ENCODE results near the gene GRIK4. TPM values are rescaled to one million over a fixed set of nuclear protein-coding genes. Genes with fewer than 3 reads are reported as not detected.

The GRIK4 gene
- total and polyA plus RNA-seq, 11 donors = 0.04 to 0.45 (median 0.12) TPM; not detected in 6

- Histone ChIP-seq H3K27me3 (peaks cover 0 to 8% (median 0%) of the 10 kb centered on the region in 9 donors), H3K36me3 (no peaks in the 10 kb centered on the region), H3K4me3 (no peak overlapping the region), H3K27ac (no peak overlapping the region), H3K4me1 (no peaks in the 10 kb centered on the region), H3K9me3 (no peaks in the 10 kb centered on the region)
- intact Hi-C loops (cut with DNase I) = no loop called here
- TF ChIP-seq, protein P1, sequence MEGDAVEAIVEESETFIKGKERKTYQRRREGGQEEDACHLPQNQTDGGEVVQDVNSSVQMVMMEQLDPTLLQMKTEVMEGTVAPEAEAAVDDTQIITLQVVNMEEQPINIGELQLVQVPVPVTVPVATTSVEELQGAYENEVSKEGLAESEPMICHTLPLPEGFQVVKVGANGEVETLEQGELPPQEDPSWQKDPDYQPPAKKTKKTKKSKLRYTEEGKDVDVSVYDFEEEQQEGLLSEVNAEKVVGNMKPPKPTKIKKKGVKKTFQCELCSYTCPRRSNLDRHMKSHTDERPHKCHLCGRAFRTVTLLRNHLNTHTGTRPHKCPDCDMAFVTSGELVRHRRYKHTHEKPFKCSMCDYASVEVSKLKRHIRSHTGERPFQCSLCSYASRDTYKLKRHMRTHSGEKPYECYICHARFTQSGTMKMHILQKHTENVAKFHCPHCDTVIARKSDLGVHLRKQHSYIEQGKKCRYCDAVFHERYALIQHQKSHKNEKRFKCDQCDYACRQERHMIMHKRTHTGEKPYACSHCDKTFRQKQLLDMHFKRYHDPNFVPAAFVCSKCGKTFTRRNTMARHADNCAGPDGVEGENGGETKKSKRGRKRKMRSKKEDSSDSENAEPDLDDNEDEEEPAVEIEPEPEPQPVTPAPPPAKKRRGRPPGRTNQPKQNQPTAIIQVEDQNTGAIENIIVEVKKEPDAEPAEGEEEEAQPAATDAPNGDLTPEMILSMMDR (IDR thresholded peaks at IDR 0.05) = no peak
- TF ChIP-seq POLR2A (IDR thresholded peaks at IDR 0.05) = no peak
- DNase-seq = no peak
- ATAC-seq = peak in 1 of 4 donors; percentile 57
- 45 to 64% (median 58%) methylated on average over 3 of the region's 3 CpGs for WGBS, 4 donors
Measured at GRCh38 chr11:120978701-120979100, 467.2 kb downstream of the GRIK4 start.

GRCh38 chr11:120985718-120986569 is 474.4 kb downstream of the GRIK4 start:
- H3K4me3 ChIP-seq = peak overlapping the region; percentile 31 to 65 (median 50)
- H3K9me3 ChIP-seq = no peaks in the 10 kb centered on the region
- DNase-seq (peak in 4 of 5 donors; percentile 16 to 76 (median 46)), ATAC-seq (peak; percentile 20 to 89 (median 82))
- intact Hi-C loops (cut with DNase I) = no loop called here
- TF ChIP-seq, protein P1 (IDR thresholded peaks at IDR 0.05) = peak in 8 of 12 donors; percentile 3 to 45 (median 20)
- no peak for TF ChIP-seq POLR2A (IDR thresholded peaks at IDR 0.05)
- no peaks in the 10 kb centered on the region for H3K36me3 ChIP-seq
- H3K27ac ChIP-seq = peak overlapping the region in 3 of 12 donors; percentile 7 to 48 (median 9)
- H3K4me1 ChIP-seq = peaks cover 0 to 16% (median 0%) of the 10 kb centered on the region in 12 donors
- peaks cover 0 to 25% (median 0%) of the 10 kb centered on the region in 9 donors for H3K27me3 ChIP-seq
- WGBS, 4 donors = 2 to 5% (median 3%) methylated on average over 40 to 72 of the region's 72 CpGs

- H3K4me1 ChIP-seq = peaks cover 0 to 16% (median 0%) of the 10 kb centered on the region in 12 donors
- no peak overlapping the region for H3K27ac ChIP-seq
- DNase-seq (no peak), ATAC-seq (no peak)
- intact Hi-C loops (cut with DNase I) = no loop called here
- no peak for TF ChIP-seq POLR2A (IDR thresholded peaks at IDR 0.05)
- TF ChIP-seq, protein P1 (IDR thresholded peaks at IDR 0.05) = no peak
- peaks cover 0 to 23% (median 0%) of the 10 kb centered on the region in 9 donors for H3K27me3 ChIP-seq
- 88 to 98% (median 96%) methylated on average over 1 of the region's 1 CpG for WGBS, 4 donors
- H3K36me3 ChIP-seq = no peaks in the 10 kb centered on the region
- H3K9me3 ChIP-seq = no peaks in the 10 kb centered on the region
- no peak overlapping the region for H3K4me3 ChIP-seq
Measured at GRCh38 chr11:120988603-120989002, 477.1 kb downstream of the GRIK4 start.
